Hematopoietic multipotent progenitor cell treated with erythropoietin and hydrocortisone succinate and interleukin-3 and kit ligand, for 8 days (in vitro differentiated cells): ENCODE results near the gene VSIG2.

Experiments used
- DNase-seq: peaks from one replicate; pipeline ENCODE4 v3.0.0-alpha.2; 2015

The VSIG2 gene

GRCh38 chr11:124718801-124719200 is 33.3 kb downstream of the VSIG2 start:
- no peak for DNase-seq

DNA sequence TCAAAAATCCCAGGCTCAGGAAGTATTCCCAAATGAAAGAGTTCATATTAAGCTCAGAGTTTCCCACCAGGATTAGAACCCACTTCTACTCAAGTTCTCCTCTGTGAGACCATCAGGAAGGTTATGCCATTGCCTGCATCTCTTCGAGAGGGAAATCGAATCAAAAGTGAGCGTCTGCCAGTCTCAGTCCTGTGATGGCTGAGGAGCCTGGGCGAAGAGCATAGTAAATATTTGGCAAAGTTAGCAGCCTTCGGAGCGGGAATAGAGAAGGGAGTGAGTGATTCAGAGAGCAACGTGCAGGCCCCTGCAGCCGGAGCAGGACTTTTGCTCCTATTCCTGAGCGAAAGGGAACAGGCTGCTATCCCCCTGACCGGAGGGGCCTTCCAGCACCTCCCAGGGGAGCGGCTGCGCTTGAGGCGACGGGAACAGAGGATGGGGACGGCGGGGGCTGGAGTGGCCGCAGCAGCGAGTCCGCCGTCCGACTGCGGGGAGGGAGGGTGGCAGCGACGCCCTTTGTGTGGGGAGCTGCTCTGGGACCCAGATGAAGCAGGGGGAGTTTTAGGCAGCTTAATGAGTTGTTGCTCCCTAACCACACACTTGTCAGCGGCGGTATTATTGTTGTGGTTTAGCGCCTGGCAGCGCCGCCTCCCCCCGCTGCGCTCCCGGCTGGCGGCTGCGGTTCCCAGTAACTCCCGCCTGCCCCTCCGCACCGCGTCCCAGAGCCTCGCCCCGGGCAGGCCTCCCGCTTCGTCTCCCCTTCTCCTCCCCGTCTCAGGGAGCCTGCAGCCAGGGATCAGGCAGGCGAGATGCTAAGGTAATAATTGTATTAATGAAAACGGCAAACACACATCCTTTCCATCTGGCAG is 34.0 kb downstream of the VSIG2 start:
- no peak for DNase-seq

- DNase-seq, result no peak
Observed at GRCh38 chr11:124717421-124717785, 34.7 kb downstream of the VSIG2 start.

DNA sequence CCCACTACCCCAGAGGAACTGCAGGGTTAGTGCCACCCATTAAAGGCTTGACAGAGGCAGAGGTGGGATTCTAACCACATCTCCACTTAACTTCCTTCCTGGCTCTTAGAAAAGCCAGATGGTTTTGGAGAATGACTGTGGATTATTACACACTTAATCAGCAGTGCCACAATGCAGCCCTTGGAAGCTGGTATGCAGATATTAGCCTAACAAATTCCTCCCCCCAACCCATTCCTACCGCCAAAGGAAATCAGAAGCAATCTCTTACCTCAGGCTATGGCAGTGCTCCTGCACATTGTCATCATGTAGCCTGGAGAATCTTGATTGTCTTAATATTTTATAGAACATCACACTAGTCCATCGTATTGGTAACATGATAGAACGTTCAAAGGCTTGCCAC is 35.5 kb downstream of the VSIG2 start:
- peak; percentile 19 for DNase-seq

GRCh38 chr11:124712392-124712791 is 39.7 kb downstream of the VSIG2 start:
- no peak for DNase-seq

GRCh38 chr11:124707829-124708228 is 44.2 kb downstream of the VSIG2 start:
- DNase-seq, result no peak

- no peak for DNase-seq
Observed at GRCh38 chr11:124700028-124700427, 52.0 kb downstream of the VSIG2 start.

DNA sequence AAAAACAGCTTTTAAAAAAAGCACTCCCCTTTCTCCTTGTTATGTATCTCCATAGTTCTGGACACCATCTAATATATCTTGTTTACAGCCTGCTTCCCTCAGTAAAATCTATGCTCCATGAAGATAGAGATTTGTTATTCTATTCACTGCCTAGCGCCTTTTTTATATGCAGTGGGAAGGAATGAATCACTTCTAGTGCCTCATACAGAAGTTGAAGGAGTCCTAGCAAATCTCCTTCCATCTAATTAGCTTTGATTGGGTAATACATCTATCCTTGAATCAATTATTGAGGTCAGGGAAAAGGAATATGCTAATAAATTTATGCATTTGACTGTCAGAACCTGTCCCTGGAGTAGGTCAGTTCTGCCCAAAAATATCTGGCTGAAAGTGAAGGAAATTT is 52.5 kb downstream of the VSIG2 start:
- no peak for DNase-seq
